HT1080 (cell line): ENCODE measurements around the gene DEFB114. TPM values are rescaled to one million over a fixed set of nuclear protein-coding genes. Genes with fewer than 3 reads are reported as not detected.

Experiments used
- DNase-seq: peaks from one replicate; pipeline ENCODE4 v3.0.0-alpha.2; 2015; ENCODE audit warnings: low read depth
- total RNA-seq: library from RNA; depleted of rRNA; stranded (reverse); fragments of >200 nt; shearing (Covaris generic); gene quantifications from 2 replicates; pipeline ENCODE4 v1.2.3, GENCODE V29; 2014; rRNA removed

The DEFB114 gene
- total RNA-seq, 1 experiment from 2014 or later, result not detected

DNA sequence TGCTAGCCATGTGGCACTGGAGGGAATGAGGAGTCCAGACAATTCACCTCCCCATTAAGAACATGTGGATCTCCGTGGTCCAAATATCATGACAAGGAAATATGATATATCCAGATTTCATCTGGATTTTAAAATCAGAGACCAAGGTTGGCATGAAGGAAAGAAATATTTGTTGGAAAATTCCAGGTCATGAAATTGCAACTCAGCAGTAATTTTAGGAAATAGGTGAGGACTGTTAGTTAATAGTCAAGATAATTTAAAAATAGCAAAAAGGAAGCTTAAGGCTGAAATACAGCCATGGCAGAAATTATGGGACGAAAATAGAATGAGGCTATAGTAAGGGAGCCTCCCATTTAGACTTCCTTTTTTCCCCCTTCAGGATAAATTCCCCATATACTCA, 26.9 kb downstream of the DEFB114 start:
- DNase-seq, result no peak

DNA sequence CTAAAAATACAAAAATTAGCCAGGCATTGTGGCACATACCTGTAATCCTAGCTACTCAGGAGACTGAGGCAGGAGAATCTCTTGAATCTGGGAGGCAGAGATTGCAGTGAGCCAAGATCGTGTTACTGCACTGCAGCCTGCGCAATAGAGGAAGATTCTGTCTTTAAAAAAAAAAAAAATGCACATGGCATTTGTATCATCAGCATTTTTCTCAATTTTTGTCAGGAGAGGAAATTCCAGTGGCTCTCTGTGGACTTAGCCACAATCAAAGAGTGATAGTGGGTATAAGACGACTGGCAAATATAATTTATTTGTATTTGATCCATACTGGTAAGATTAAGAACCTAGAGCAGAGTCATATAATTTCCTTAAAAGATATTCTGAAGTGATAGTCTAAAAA, 28.6 kb downstream of the DEFB114 start:
- DNase-seq, result no peak

DNA sequence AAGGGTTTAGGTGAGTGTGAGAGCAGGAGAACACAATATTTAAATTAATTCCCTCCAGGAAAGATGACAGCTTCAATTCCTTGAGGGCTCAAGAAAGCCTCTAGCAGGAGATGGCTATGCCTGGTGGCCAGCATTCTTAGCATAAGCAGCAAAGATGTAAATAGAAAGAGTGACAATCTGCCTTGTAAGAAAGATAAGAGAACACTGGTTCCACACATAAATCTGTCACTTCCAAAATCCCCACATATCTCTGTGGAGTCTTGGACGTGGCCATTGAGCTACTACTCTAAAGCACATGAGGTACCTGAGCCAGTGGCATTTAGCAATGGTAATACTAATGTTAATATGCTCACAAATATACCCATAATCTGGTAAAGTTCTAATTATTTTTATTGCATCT, 29.2 kb downstream of the DEFB114 start:
- no peak for DNase-seq

- DNase-seq, result no peak
Observed at GRCh38 chr6:49933526-49933925, 30.4 kb downstream of the DEFB114 start.

DNA sequence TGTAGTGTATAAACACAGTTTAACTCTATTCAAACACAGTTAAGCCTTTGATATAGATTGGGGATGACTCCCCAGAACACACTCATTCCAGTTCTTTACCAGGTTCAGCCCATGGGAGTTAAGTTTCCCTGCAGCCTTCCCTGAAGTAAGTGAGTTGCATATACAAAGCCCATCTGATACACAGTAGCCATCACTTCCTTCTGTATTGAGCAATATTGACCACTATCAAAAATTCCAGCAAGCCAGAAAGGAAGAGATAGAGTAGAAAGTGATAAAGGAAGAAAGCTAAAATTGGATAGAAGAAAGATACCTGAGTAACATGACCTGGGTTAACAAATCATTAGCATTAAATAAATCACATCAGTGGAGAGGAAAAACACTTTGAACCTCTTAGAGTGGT, 34.6 kb downstream of the DEFB114 start:
- DNase-seq, result no peak

DNA sequence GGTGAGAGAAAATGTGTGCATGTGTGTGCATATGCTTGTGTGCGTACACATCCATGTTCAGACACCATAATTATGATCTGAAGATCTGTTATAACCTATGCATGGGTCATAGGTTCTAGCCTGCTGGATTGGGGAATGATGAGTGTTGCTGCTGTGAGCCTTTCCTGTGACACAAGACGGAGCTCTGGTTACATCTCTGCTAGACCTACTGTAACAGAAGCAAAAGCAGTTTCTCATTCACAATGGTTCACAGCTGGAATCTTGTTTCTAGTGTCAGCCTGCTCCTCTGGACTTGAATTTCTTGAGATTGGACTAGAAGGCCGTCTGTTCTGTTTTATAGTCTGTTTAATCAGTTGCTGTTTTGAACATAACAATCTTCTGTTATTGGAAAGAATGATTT, 40.1 kb downstream of the DEFB114 start:
- DNase-seq, result peak; percentile 35

GRCh38 chr6:49919935-49920644, 43.9 kb downstream of the DEFB114 start:
- DNase-seq, result no peak

GRCh38 chr6:49919261-49919660, 44.7 kb downstream of the DEFB114 start:
- DNase-seq, result no peak

GRCh38 chr6:49918787-49919186, 45.2 kb downstream of the DEFB114 start:
- DNase-seq, result no peak

GRCh38 chr6:49915035-49915434, 48.9 kb downstream of the DEFB114 start:
- DNase-seq, result no peak

DNA sequence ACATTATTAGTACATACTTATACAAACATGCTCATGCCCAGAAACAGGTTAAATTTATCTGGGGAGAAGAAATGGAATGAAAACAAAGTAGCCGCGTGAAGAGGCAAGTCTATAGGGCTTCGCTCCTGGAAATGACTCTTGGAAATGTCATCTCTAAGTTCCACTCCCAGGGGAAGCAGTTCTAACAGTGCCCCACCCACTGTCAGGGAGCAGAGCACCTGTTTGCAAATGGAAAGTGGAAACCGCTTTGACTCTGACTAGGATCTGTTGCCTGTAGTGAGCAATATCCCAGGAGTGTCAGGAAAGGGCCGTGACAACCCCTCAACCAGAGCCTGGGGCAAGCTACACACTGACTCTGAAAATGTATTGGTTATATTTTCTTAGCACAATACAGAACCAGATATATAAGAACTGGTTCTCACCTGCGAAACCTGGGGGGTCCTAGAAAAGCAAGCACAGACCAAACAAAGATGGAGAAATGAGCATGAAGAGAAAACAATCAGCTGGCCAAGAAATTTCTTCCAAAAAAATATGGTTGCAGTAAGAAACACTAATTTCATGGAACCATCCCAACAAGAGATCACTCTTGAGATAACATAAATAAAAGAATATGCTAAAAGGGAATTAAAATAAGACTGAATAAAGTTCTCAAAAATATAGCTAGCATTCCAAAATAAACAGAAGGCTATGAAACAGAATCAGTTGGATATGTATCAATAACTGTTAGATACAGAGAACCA, 50.2 kb downstream of the DEFB114 start:
- DNase-seq, result no peak

- no peak for DNase-seq
Observed at GRCh38 chr6:49912196-49912595, 51.8 kb downstream of the DEFB114 start.

- DNase-seq, result no peak
Observed at GRCh38 chr6:49911252-49911651, 52.7 kb downstream of the DEFB114 start.

Other genes with a start within 250 kb of the DEFB114 start
- gene CRISP3, start 219.8 kb downstream of the DEFB114 start, total RNA-seq, result not detected in 2 replicates
- not detected in 2 replicates for gene PGK2, start 176.9 kb downstream of the DEFB114 start, total RNA-seq
- not detected in 2 replicates for gene CRISP1, start 97.6 kb downstream of the DEFB114 start, total RNA-seq
- not detected in 2 replicates for gene DEFB113, start 5.5 kb upstream of the DEFB114 start, total RNA-seq
- not detected in 2 replicates for gene DEFB110, start 57.8 kb upstream of the DEFB114 start, total RNA-seq
- not detected in 2 replicates for gene DEFB112, start 85.8 kb upstream of the DEFB114 start, total RNA-seq